ENCODE data around the gene ERICH4.
"Not testable (repeated sequence)": the region's sequence is repeated elsewhere in the genome, so short reads cannot be mapped to it uniquely, and the experiment has no call there.

Gene ERICH4

GRCh38 chr19:41442473-41443355 lies at the start of gene ERICH4:
Gene ERICH4 (plus strand): TSS chr19:41443156. CDS start chr19:41443170, 14 bp downstream.
- no peak for DNase-seq (ENCODE audit: low read depth)

- no peak for DNase-seq (ENCODE audit: low read depth)
Observed at GRCh38 chr19:41395355-41395754, 47.6 kb upstream of the ERICH4 start.

GRCh38 chr19:41397086-41398049 lies 45.6 kb upstream of the ERICH4 start, which contains the start of the genes BCKDHA and EXOSC5:
Gene BCKDHA (plus strand): TSS chr19:41397818. CDS start chr19:41397828, 10 bp downstream.
Gene EXOSC5 (minus strand): TSS chr19:41397359. CDS start chr19:41397328, 31 bp downstream.
- peak; percentile 98 for DNase-seq (ENCODE audit: low read depth)

GRCh38 chr19:41398050-41398418 lies 44.9 kb upstream of the ERICH4 start:
- no peak for DNase-seq (ENCODE audit: low read depth)

GRCh38 chr19:41398598-41398997 lies 44.4 kb upstream of the ERICH4 start:
- DNase-seq (ENCODE audit: low read depth): no peak

GRCh38 chr19:41399091-41399490 lies 43.9 kb upstream of the ERICH4 start:
- no peak for DNase-seq (ENCODE audit: low read depth)

GRCh38 chr19:41399525-41399924 lies 43.4 kb upstream of the ERICH4 start:
- no peak for DNase-seq (ENCODE audit: low read depth)

- no peak for DNase-seq (ENCODE audit: low read depth)
Observed at GRCh38 chr19:41401483-41401882, 41.5 kb upstream of the ERICH4 start.

GRCh38 chr19:41402010-41402409 lies 40.9 kb upstream of the ERICH4 start:
- DNase-seq (ENCODE audit: low read depth): no peak

GRCh38 chr19:41403181-41403970 lies 39.6 kb upstream of the ERICH4 start:
- DNase-seq (ENCODE audit: low read depth): no peak

GRCh38 chr19:41405776-41406175 lies 37.2 kb upstream of the ERICH4 start:
- no peak for DNase-seq (ENCODE audit: low read depth)

GRCh38 chr19:41407271-41407670 lies 35.7 kb upstream of the ERICH4 start:
- DNase-seq (ENCODE audit: low read depth): no peak

GRCh38 chr19:41408256-41408655 lies 34.7 kb upstream of the ERICH4 start:
- DNase-seq (ENCODE audit: low read depth): no peak

- not testable (repeated sequence) for DNase-seq (ENCODE audit: low read depth)
Observed at GRCh38 chr19:41408846-41409245, 34.1 kb upstream of the ERICH4 start.

GRCh38 chr19:41409288-41409687 lies 33.7 kb upstream of the ERICH4 start:
- DNase-seq (ENCODE audit: low read depth): no peak

GRCh38 chr19:41410336-41411054 lies 32.5 kb upstream of the ERICH4 start:
- DNase-seq (ENCODE audit: low read depth): no peak

- DNase-seq (ENCODE audit: low read depth): no peak
Observed at GRCh38 chr19:41411100-41411967, 31.6 kb upstream of the ERICH4 start.

- DNase-seq (ENCODE audit: low read depth): no peak
Observed at GRCh38 chr19:41411968-41412265, 31.0 kb upstream of the ERICH4 start.

- DNase-seq (ENCODE audit: low read depth): no peak
Observed at GRCh38 chr19:41412953-41413352, 30.0 kb upstream of the ERICH4 start.

- no peak for DNase-seq (ENCODE audit: low read depth)
Observed at GRCh38 chr19:41413947-41414346, 29.0 kb upstream of the ERICH4 start.
